IPS-18a (cell line): ENCODE measurements around the gene SOX6.

Source experiments
- H3K27ac ChIP-seq: one replicate; pipeline ENCODE4 v1.5.1; 2013; ENCODE audit warnings: low read length
- H3K27me3 ChIP-seq: one replicate; pipeline ENCODE4 v1.6.1; 2013; ENCODE audit warnings: mild to moderate bottlenecking, low read length; ENCODE audit not compliant: control insufficient read depth, insufficient read depth
- H3K36me3 ChIP-seq: one replicate; pipeline ENCODE4 v1.6.1; 2013; ENCODE audit warnings: low read depth, low read length; ENCODE audit not compliant: control insufficient read depth
- H3K4me1 ChIP-seq: one replicate; pipeline ENCODE4 v1.6.1; 2013; ENCODE audit warnings: low read depth, low read length; ENCODE audit not compliant: control insufficient read depth
- H3K4me3 ChIP-seq: one replicate; pipeline ENCODE4 v1.5.1; 2013; ENCODE audit warnings: low read length
- H3K9ac ChIP-seq: one replicate; pipeline ENCODE4 v1.6.1; 2013; ENCODE audit warnings: mild to moderate bottlenecking, low read length, moderate library complexity
- H3K9me3 ChIP-seq: one replicate; pipeline ENCODE4 v1.6.1; 2013; ENCODE audit warnings: low read depth, low read length; ENCODE audit not compliant: control insufficient read depth

The SOX6 gene

DNA sequence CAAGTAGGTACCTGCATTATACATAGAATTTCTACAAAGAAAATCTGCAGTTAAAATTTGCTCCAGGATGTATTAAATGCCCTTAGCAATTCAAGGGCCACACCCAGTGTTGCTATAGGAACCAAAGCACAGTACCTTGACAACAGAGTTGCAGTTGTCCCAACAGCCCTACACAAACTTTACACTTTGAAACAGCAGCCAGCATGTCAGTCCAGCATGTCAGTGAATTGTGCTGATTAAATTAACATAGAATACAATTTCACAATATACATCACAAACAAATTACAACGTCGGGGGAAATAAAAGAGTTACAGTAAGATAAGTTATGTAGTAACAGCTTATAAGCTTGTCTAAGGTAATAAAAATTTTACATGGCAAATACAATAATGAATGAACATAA, 389.2 kb downstream of the SOX6 start:
- H3K9ac ChIP-seq, result no peak overlapping the region
- H3K4me1 ChIP-seq, result peaks cover 10% of the 10 kb centered on the region
- no peaks in the 10 kb centered on the region for H3K9me3 ChIP-seq
- H3K27ac ChIP-seq, result no peak overlapping the region
- H3K4me3 ChIP-seq, result no peak overlapping the region
- H3K36me3 ChIP-seq, result no peaks in the 10 kb centered on the region
- no peaks in the 10 kb centered on the region for H3K27me3 ChIP-seq

DNA sequence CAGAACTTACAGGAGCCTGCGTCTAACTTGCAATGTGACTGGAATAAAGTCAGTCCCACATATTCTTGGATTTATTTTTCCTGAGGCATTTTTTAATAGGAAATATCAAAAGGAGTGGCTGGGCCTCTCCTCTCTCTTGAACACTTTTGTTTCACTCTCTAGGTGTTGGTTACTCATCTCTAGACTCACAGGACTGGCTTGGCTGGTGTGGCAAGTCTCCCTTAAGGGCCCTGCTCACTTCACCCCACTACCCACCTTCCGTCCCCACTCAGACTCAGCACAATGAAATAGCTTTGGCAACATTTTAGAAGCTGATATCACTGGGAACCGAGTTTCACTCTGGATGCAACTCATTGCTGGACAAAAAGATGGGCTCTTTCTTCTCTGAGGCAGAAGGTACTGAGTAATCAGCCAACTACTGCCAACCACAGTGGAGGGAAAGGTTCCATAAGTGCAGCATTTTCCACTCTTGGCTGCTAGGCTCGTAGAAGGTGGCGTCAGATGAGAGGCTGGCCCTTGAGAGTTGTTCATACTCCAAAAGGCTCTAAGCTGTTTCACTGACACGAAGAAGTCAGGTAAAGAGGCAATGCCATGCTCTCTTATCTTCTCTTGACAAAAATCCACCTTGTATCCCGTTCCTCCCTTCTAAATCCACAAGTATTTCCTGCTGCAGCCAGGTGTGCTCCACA, 390.6 kb downstream of the SOX6 start:
- Histone ChIP-seq H3K27ac (no peak overlapping the region), H3K4me3 (no peak overlapping the region), H3K9me3 (no peaks in the 10 kb centered on the region), H3K9ac (no peak overlapping the region), H3K4me1 (peaks cover 10% of the 10 kb centered on the region), H3K36me3 (no peaks in the 10 kb centered on the region), H3K27me3 (no peaks in the 10 kb centered on the region)

DNA sequence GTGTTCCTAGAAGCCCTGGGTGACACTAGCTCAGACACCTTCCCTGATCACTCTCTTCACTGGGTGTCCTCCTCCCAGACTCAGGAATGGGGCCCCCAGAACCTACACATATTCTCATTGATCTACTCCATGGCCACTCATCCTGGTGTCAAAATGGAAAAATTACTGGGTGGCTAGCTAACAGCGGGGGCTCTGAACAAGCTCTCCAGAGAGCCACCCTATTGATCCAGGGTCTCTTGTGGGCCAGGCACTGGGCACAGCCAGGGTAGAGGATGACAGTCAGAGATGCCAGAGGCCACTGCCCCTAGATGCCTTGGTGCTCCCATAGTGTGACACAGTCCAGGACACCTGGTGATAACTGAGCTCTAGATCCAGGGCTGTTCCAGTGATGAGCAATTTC, 393.1 kb downstream of the SOX6 start:
- no peak overlapping the region for H3K9ac ChIP-seq
- no peaks in the 10 kb centered on the region for H3K9me3 ChIP-seq
- H3K4me1 ChIP-seq, result peaks cover 2% of the 10 kb centered on the region

DNA sequence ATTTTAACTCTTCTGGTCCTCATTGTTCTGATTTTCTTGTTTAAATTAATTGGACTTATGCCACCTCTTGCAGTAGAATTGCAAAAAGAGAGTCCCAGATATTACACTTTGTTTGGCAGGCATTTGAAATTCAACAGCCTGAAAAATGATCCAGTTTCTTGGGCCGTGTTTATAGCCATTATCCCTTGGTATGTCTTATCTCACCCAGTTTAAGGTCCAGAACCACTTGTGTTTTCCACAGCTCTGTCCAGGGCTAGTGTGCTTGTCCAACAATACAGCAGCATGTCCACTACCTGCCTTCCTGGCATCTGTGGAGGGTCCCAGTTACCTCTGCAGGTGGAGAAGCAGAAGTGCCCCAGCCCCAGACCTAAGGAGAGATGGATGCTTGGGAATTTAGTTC, 397.4 kb downstream of the SOX6 start:
- no peaks in the 10 kb centered on the region for H3K27me3 ChIP-seq
- no peak overlapping the region for H3K4me3 ChIP-seq
- no peak overlapping the region for H3K27ac ChIP-seq
- H3K36me3 ChIP-seq, result no peaks in the 10 kb centered on the region
- no peaks in the 10 kb centered on the region for H3K9me3 ChIP-seq
- no peaks in the 10 kb centered on the region for H3K4me1 ChIP-seq
- H3K9ac ChIP-seq, result no peak overlapping the region

More for the DNA sequence above, 393.1 kb downstream of the SOX6 start:
- H3K36me3 ChIP-seq, result no peaks in the 10 kb centered on the region
- H3K27me3 ChIP-seq, result no peaks in the 10 kb centered on the region
- H3K27ac ChIP-seq, result no peak overlapping the region
- no peak overlapping the region for H3K4me3 ChIP-seq

- no peaks in the 10 kb centered on the region for H3K9me3 ChIP-seq
- H3K27me3 ChIP-seq, result no peaks in the 10 kb centered on the region
- no peak overlapping the region for H3K9ac ChIP-seq
Measured at GRCh38 chr11:15957234-15957633, 399.1 kb downstream of the SOX6 start.

DNA sequence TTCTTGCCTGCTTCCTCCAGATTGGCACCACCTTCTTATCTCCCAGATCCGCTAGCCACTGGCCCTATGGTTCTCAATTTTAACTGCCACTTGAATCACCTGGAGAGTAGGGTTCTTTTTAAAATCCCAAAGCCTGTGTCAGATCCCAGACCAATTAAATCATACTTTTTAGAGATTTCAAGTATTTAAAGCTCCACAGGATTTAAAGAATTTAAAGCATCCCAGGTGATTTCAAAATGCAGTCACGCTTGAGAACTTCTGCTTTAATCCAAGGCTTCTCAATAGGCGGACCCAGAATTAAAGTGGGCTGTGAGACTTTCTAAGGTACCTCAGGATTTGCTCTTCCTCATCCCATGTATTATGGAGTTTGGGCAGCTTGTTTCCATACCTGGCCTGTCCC, 400.0 kb downstream of the SOX6 start:
- Histone ChIP-seq H3K4me3 (no peak overlapping the region), H3K27me3 (no peaks in the 10 kb centered on the region), H3K4me1 (no peaks in the 10 kb centered on the region), H3K9me3 (no peaks in the 10 kb centered on the region), H3K27ac (no peak overlapping the region), H3K36me3 (no peaks in the 10 kb centered on the region), H3K9ac (no peak overlapping the region)

More at GRCh38 chr11:15957234-15957633, 399.1 kb downstream of the SOX6 start:
- Histone ChIP-seq H3K27ac (no peak overlapping the region), H3K36me3 (no peaks in the 10 kb centered on the region), H3K4me3 (no peak overlapping the region), H3K4me1 (no peaks in the 10 kb centered on the region)

DNA sequence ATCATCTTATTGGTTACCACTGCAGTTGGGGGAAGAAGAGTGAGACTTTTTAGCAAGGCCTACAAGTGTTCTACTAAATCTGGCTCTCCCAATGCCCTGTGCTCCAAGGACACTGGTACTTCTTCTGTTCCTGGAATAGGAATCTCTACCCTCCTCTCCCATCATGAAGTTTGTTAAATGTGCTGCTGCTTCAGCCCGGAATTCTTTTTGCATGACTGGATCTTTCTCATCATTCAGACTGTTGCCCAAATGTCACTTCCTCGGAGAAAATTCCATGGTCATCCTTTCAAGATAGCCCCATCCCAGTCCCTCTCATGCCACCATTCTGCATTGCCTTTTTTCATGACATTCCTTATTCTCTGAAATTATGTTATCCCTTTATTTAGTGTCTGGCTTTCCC, 400.8 kb downstream of the SOX6 start:
- Histone ChIP-seq H3K9me3 (no peaks in the 10 kb centered on the region), H3K4me1 (no peaks in the 10 kb centered on the region), H3K4me3 (no peak overlapping the region), H3K36me3 (no peaks in the 10 kb centered on the region), H3K9ac (no peak overlapping the region), H3K27me3 (no peaks in the 10 kb centered on the region), H3K27ac (no peak overlapping the region)

- Histone ChIP-seq H3K9me3 (no peaks in the 10 kb centered on the region), H3K9ac (no peak overlapping the region), H3K4me3 (no peak overlapping the region), H3K4me1 (no peaks in the 10 kb centered on the region), H3K36me3 (no peaks in the 10 kb centered on the region), H3K27ac (no peak overlapping the region), H3K27me3 (no peaks in the 10 kb centered on the region)
Measured at GRCh38 chr11:15947681-15948648, 408.4 kb downstream of the SOX6 start.

DNA sequence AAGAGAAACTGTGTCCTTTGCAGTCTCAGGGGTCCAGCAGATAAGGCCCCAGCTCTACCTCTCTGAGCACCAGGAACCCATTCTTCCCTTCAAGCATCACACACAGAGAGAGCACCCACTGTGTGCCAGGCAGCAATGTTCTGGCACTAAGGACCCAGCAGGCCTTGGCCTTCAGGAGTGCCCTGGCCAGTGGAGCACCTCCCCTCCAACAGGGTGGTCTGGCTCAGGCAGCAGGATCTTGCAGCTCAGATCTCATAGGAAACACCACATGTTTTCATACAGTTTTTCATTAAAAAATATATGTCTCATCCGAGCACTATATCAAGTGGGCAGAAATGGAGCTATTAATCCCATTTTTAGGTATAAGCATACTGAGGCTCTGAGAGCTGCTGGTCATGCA, 410.6 kb downstream of the SOX6 start:
- Histone ChIP-seq H3K9ac (no peak overlapping the region), H3K27ac (no peak overlapping the region), H3K27me3 (peaks cover 12% of the 10 kb centered on the region), H3K4me1 (no peaks in the 10 kb centered on the region), H3K36me3 (no peaks in the 10 kb centered on the region), H3K9me3 (no peaks in the 10 kb centered on the region), H3K4me3 (no peak overlapping the region)

DNA sequence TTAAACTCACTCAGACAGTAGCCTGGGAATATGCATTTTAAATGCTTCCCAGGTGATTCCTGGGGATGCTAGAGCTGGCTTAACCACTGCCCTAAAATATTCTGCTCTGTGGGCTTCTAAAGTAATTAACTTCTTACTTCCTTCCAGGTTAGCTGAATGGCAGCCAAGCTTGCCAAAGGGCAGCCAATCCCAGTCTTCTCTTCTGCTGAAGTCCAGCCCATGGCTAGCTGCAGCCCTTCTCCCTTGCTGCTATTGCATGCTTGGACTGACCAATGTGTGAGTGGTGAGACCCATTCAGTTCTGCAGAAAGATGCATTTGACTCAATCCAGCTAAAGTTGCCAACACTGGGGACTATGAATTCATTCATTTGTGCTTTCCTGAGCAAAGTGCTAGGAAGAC, 411.9 kb downstream of the SOX6 start:
- H3K9ac ChIP-seq, result no peak overlapping the region
- H3K4me3 ChIP-seq, result no peak overlapping the region
- peaks cover 12% of the 10 kb centered on the region for H3K27me3 ChIP-seq
- no peaks in the 10 kb centered on the region for H3K4me1 ChIP-seq
- no peaks in the 10 kb centered on the region for H3K9me3 ChIP-seq
- H3K36me3 ChIP-seq, result no peaks in the 10 kb centered on the region
- no peak overlapping the region for H3K27ac ChIP-seq

DNA sequence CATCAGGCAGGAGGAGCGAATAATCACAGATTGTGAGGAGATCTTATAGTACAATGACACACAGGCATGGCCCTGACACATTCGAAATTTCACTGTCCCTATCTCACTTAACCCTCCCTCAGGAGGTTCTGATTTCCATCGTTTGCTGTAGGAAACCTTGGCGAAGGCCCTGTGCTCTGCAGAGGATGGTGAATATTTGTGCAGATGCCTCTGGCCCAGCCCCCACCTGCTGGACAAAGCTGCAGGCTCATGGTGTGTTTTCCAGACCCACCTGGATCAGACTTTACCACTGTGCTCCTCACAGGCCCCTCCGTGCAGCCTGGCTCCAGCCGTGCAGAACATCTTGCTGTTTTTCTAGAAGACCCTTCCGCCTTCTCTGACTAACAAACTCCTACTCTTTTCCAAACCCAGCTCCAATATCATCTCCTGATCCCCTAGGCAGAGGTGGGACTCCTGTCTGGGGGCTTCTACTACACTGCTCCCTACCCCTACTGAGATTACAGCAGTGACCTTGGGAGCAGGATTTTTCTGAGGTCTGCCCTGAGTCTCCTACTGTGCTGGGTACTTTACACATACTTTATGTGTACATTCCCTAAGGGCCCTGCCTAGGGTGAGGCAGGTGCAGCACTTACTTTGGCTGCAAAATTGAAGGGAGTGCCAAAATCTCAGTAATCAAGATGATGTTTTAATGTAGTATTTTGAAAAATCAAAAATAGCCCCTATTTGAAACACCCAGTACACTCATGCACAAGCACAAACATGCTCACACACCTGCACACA, 412.7 kb downstream of the SOX6 start:
- Histone ChIP-seq H3K27ac (no peak overlapping the region), H3K9me3 (no peaks in the 10 kb centered on the region), H3K9ac (no peak overlapping the region), H3K4me1 (no peaks in the 10 kb centered on the region), H3K27me3 (peaks cover 12% of the 10 kb centered on the region), H3K4me3 (no peak overlapping the region), H3K36me3 (no peaks in the 10 kb centered on the region)
